Common myeloid progenitor, CD34-positive (primary cell): ENCODE data around the gene SETMAR.
A peak's percentile ranks its signal among the peaks of the same experiment; 100 is the strongest.
"Not testable (repeated sequence)": the region's sequence is repeated elsewhere in the genome, so short reads cannot be mapped to it uniquely, and the experiment has no call there.

Experiments
- CTCF ChIA-PET: fragments of 350-600 bp; sonication (Branson Sonifier 250); formaldehyde crosslinking; loops from one replicate; lab custom pipeline; 2021; ENCODE audit warnings: antibody characterized with exemption; lab: Charles Lee
- POLR2A ChIA-PET: fragments of 350-600 bp; sonication (Branson Sonifier 250); formaldehyde crosslinking; loops from one replicate; lab custom pipeline; 2021; ENCODE audit warnings: antibody characterized with exemption; lab: Charles Lee
- DNase-seq, 3 donors: peaks; one replicate each; pipeline versions ENCODE4 v3.0.0 to v3.0.0-alpha.2; 2013
- H3K27ac ChIP-seq, 2 experiments: 1 replicate in 1 of 2; 2 replicates in 1 of 2; pipeline ENCODE4 v1.7.0; 2013; ENCODE audit warnings: inconsistent platforms in 2 of 2, low read length in 2 of 2, mild to moderate bottlenecking in 2 of 2, low read depth in 1 of 2, moderate library complexity in 1 of 2; ENCODE audit not compliant: severe bottlenecking in 2 of 2, insufficient read depth in 1 of 2, poor library complexity in 1 of 2
- H3K27me3 ChIP-seq, 5 experiments: replicated peaks in 2 of 5; 1 replicate in 3 of 5; 2 replicates in 2 of 5; pipeline versions ENCODE4 v1.6.1 to v1.7.0; 2013; ENCODE audit warnings: low read length in 4 of 5, mild to moderate bottlenecking in 2 of 5, moderate library complexity in 2 of 5, inconsistent platforms in 1 of 5; ENCODE audit not compliant: insufficient read depth in 5 of 5, control insufficient read depth in 4 of 5
- H3K36me3 ChIP-seq, 4 experiments: 1 replicate in 2 of 4; 2 replicates in 2 of 4; pipeline versions ENCODE4 v1.6.1 to v1.7.0; 2013; ENCODE audit warnings: low read length in 3 of 4, control low read depth in 1 of 4, mild to moderate bottlenecking in 1 of 4; ENCODE audit not compliant: control insufficient read depth in 4 of 4, insufficient read depth in 4 of 4
- H3K4me1 ChIP-seq, 4 experiments: 1 replicate in 3 of 4; 2 replicates in 1 of 4; pipeline versions ENCODE4 v1.6.1 to v1.7.1; 2013; ENCODE audit warnings: low read length in 3 of 4, mild to moderate bottlenecking in 3 of 4, control low read depth in 1 of 4, inconsistent platforms in 1 of 4, moderate library complexity in 1 of 4; ENCODE audit not compliant: control insufficient read depth in 4 of 4, insufficient read depth in 4 of 4; ENCODE audit errors: control extremely low read depth in 1 of 4
- H3K4me3 ChIP-seq, 7 experiments: 1 replicate in 4 of 7; 2 replicates in 3 of 7; pipeline versions ENCODE4 v1.5.1 to v1.7.0; 2013; ENCODE audit warnings: mild to moderate bottlenecking in 7 of 7, low read length in 6 of 7, moderate library complexity in 6 of 7, inconsistent platforms in 2 of 7, low read depth in 2 of 7, control low read depth in 1 of 7; ENCODE audit not compliant: insufficient read depth in 4 of 7, control insufficient read depth in 1 of 7; ENCODE audit errors: extremely low read depth in 1 of 7
- H3K9me3 ChIP-seq, 5 experiments: 1 replicate in 4 of 5; 2 replicates in 1 of 5; pipeline versions ENCODE4 v1.6.1 to v1.7.1; 2013; ENCODE audit warnings: low read length in 4 of 5, mild to moderate bottlenecking in 2 of 5, inconsistent platforms in 1 of 5, low read depth in 1 of 5, moderate library complexity in 1 of 5; ENCODE audit not compliant: control insufficient read depth in 4 of 5, insufficient read depth in 2 of 5; ENCODE audit errors: control extremely low read depth in 1 of 5
- WGBS: methylation state at CpG from one replicate; pipeline ENCODE4 v1.1.5; 2013; ENCODE audit not compliant: insufficient coverage; 5-methylcytosine and 5-hydroxymethylcytosine counted together

Gene SETMAR

DNA sequence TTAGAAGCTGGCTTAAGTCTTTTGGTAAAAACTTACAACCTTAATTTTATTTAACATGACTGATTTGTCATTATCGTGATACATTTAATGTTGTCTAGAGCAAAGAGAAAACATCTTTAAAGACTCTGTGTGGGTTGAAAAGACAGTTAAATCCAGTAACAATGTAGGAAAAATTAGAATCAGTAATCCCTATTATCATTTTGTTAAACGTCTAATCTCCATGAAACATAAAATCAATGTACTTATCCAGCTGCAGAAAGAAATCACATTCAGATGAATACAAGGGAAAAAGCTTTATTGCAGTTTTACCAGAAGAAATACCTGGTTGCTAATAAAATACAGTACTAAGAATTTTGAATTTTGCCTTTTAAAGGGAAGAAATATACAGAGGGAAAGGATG lies 21.2 kb upstream of the SETMAR start:
- H3K27ac ChIP-seq = no peak overlapping the region
- CTCF ChIA-PET = interaction anchor here (2.4 kb wide), 1 partner anchor 11 kb away, joined by 10 read pairs; no protein-coding TSS in a partner anchor
- DNase-seq = no peak
- no CpG with 5 or more reads among the region's 2 CpGs for WGBS
- H3K4me3 ChIP-seq = no peak overlapping the region
- H3K36me3 ChIP-seq = no peaks in the 10 kb centered on the region
- no peaks in the 10 kb centered on the region for H3K27me3 ChIP-seq
- H3K4me1 ChIP-seq = no peaks in the 10 kb centered on the region
- no peaks in the 10 kb centered on the region for H3K9me3 ChIP-seq
- POLR2A ChIA-PET = no interaction called here

DNA sequence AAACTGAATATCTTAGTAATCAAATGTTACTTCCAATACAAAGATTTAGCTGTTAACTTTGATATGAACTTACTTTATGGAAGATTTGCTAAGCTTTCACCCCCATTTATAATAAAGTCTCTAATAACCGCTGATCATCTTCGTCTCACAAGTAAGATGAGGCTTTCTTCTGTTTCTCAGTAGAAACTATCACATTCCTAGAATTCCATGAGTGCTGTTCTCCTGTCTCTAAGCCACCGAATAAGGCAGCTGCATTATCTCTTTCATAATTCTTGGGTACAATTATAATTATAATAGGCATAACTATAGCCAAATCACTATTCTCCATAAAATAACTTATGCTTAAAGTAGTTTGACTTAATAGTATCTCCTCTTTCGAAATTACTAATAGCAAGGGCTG lies 18.3 kb upstream of the SETMAR start:
- POLR2A ChIA-PET = no interaction called here
- CTCF ChIA-PET = interaction anchor here (3.1 kb wide), 1 partner anchor 13 kb away, joined by 10 read pairs; no protein-coding TSS in a partner anchor
- 93% methylated on average over 2 of the region's 4 CpGs for WGBS

DNA sequence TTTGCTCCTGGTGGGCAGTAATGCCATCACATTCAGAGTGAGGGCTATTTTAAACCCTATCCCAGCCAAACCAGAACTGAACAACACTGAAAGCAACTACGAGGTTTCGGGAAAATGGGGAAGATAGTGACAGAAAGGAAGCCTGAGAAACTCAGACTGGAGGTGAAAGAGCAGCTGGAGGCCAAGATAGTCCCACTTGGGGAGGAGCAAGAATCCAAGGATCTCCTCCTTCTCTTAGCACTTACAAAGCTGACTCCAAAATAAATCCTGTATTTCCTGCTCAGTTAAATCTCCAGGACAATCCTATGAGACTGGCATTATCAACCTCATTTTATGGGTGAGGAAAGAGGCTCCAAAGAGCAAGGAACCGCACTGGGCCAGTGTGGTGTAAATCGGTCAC lies 14.1 kb upstream of the SETMAR start:
- H3K27me3 ChIP-seq = no peaks in the 10 kb centered on the region
- H3K4me3 ChIP-seq = no peak overlapping the region
- peaks cover 8 to 16% (median 12%) of the 10 kb centered on the region in 4 experiments for H3K4me1 ChIP-seq
- WGBS = 73% methylated on average over 3 of the region's 4 CpGs
- POLR2A ChIA-PET = no interaction called here
- no peaks in the 10 kb centered on the region for H3K9me3 ChIP-seq
- DNase-seq = no peak
- no peak overlapping the region for H3K27ac ChIP-seq
- H3K36me3 ChIP-seq = no peaks in the 10 kb centered on the region
- CTCF ChIA-PET = interaction anchor here (1.0 to 6.7 kb wide), 4 partner anchors 10 to 1089 kb away, joined by 3 to 39 read pairs (median 13); no protein-coding TSS in a partner anchor

More for the DNA sequence above, 18.3 kb upstream of the SETMAR start:
- no peaks in the 10 kb centered on the region for H3K9me3 ChIP-seq
- no peak overlapping the region for H3K27ac ChIP-seq
- H3K27me3 ChIP-seq = no peaks in the 10 kb centered on the region
- DNase-seq = no peak
- H3K4me3 ChIP-seq = no peak overlapping the region
- H3K36me3 ChIP-seq = no peaks in the 10 kb centered on the region
- H3K4me1 ChIP-seq = peaks cover 0 to 6% (median 3%) of the 10 kb centered on the region in 4 experiments

DNA sequence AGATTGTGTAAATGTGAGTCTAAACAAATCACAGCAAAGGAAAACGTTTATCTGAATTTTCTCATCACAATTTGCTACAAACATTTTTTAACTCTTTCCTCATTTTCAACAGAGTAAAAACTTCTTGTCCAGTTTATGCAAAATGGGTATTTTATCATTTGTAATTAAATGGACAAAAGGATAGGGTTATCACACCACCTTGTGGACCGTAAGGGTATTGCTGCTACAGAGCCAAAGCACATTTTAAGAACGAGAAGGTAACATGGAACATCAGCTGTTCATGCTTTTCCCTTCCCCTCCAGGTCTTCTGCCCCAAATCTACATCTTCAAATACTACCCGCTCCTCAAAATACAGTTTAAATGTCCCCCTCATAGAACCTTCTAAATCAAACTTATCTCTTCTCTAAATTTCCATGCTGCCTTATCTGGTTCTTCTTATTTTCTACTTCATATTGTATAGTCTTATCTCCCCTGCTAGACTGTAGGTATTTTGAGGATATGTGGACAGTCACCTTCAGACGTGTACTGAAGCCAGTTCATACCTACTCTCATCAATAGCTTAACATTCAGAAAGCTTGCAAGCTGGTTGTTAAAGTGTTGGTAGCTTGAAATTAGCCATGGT lies 12.8 kb upstream of the SETMAR start:
- POLR2A ChIA-PET = no interaction called here
- H3K27me3 ChIP-seq = no peaks in the 10 kb centered on the region
- H3K4me3 ChIP-seq = no peak overlapping the region
- H3K36me3 ChIP-seq = no peaks in the 10 kb centered on the region
- DNase-seq = peak; percentile 54 to 75 (median 70)
- H3K4me1 ChIP-seq = peaks cover 8 to 16% (median 12%) of the 10 kb centered on the region in 4 experiments
- WGBS = 5% methylated on average over 3 of the region's 5 CpGs
- CTCF ChIA-PET = interaction anchor here (0.9 to 6.7 kb wide), 4 partner anchors 9 to 1090 kb away, joined by 5 to 39 read pairs (median 6); partner anchors contain the start of gene LRRN1
- no peak overlapping the region for H3K27ac ChIP-seq
- no peaks in the 10 kb centered on the region for H3K9me3 ChIP-seq

DNA sequence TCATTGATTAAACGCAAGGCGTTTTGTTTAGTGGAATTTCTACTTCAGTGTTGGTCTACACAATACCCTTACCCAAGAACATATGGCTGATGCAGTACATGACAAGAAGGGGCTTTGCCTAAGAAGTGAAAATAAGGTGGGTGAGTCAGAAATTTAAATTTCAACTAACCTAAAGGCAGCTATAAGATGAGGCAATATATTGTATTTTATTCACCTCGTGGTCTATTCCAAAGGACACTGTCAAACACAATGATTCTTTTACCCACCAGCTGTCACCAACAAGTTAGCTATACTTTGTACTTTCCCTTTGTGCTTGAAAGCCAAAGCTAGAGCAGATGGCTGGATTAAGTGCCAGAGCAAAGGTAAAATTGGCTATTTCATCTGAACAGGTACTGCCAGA lies 10.9 kb upstream of the SETMAR start:
- H3K27me3 ChIP-seq = no peaks in the 10 kb centered on the region
- ChIA-PET POLR2A (no interaction called here), CTCF (interaction anchor here (0.7 to 3.0 kb wide), 9 partner anchors 9 to 1092 kb away, joined by 3 to 10 read pairs (median 3); no protein-coding TSS in a partner anchor)
- peak in 2 of 3 donors; percentile 34 to 49 for DNase-seq
- H3K36me3 ChIP-seq = no peaks in the 10 kb centered on the region
- no CpG with 5 or more reads among the region's 3 CpGs for WGBS
- H3K4me1 ChIP-seq = peaks cover 8 to 16% (median 12%) of the 10 kb centered on the region in 4 experiments
- H3K27ac ChIP-seq = no peak overlapping the region
- no peaks in the 10 kb centered on the region for H3K9me3 ChIP-seq
- no peak overlapping the region for H3K4me3 ChIP-seq

DNA sequence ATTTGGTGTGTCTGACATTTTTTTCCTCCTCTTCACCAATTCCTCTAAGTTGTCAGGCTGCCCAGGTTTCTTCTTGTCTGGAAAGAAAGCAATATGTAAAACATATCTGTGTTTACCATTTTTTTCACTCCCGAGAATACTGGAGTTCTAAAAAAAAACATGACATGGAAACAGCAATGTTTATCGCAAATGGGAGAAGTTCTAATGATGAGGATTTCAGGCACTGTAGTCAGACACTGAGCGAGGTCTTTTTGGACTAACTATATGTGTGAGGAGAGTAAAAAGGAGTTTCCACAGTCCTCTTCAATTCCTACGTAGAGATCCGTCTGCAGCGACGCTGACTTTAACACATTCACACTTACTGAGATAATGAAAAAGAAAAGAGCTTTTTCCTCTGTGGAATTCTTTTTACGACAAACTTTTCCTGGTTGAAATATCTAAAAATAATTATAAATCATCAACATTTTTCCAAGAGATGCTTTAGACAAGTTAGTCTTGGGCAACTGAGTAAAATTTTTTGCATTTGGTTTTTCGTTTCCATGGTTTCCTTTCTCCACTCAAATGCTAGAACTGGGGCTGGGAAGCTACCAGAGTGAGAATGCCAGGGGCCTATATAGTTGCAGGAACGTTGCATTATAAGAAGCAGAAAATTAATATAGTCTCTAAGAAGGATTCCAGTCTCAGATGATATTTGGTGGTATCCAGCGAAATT lies 8.4 kb upstream of the SETMAR start:
- Histone ChIP-seq H3K4me1 (peaks cover 3 to 13% (median 11%) of the 10 kb centered on the region in 4 experiments), H3K36me3 (no peaks in the 10 kb centered on the region), H3K27ac (no peak overlapping the region), H3K4me3 (no peak overlapping the region), H3K9me3 (no peaks in the 10 kb centered on the region), H3K27me3 (no peaks in the 10 kb centered on the region)
- DNase-seq = no peak
- 44% methylated on average over 2 of the region's 11 CpGs for WGBS
- POLR2A ChIA-PET = no interaction called here
- CTCF ChIA-PET = interaction anchor here (3.0 kb wide), 1 partner anchor 13 kb away, joined by 10 read pairs; no protein-coding TSS in a partner anchor

DNA sequence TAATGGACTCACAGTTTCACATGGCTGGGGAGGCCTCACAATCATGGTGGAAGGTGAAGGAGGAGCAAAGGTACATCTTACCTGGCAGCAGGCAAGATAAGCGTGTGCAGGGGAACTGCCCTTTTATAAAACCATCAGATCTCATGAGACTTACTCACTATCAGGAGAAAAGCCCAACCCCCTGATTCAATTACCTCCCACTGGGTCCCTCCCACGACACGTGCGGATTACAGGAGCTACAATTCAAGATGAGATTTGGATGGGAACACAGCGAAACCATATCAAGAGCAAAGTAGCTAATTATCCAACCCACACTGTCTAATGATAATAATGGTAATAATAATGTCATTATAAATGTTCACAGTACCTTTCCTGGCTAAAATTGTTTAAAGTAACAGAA lies 6.7 kb upstream of the SETMAR start:
- H3K27ac ChIP-seq, POLR2A ChIA-PET, H3K36me3 ChIP-seq, H3K4me3 ChIP-seq, H3K9me3 ChIP-seq, H3K27me3 ChIP-seq, DNase-seq: not testable (repeated sequence)
- 90% methylated on average over 4 of the region's 5 CpGs for WGBS
- H3K4me1 ChIP-seq = peaks cover 3 to 13% (median 11%) of the 10 kb centered on the region in 4 experiments
- CTCF ChIA-PET = interaction anchor here (0.6 to 2.0 kb wide), 4 partner anchors 10 to 1104 kb away, joined by 3 to 10 read pairs (median 4); no protein-coding TSS in a partner anchor
